Mucosa of descending colon (tissue), 3 donors: ENCODE measurements around the gene HDAC9. TPM values are rescaled to one million over a fixed set of nuclear protein-coding genes. Genes with fewer than 3 reads are reported as not detected.

Source experiments
- ATAC-seq: fragments of 200-7000 bp; cut with Tn5 transposase; one replicate; pipeline ENCODE4 v1.9.1; 2020; ENCODE audit warnings: mild to moderate bottlenecking, moderate library complexity
- DNase-seq, 3 donors: peaks; one replicate each; pipeline ENCODE4 v3.0.0-alpha.2; 2020
- H3K36me3 ChIP-seq: fragments of 200-600 bp; one replicate; pipeline ENCODE4 v1.8.0; 2021; ENCODE audit warnings: low read depth, mild to moderate bottlenecking
- H3K4me1 ChIP-seq: fragments of 200-600 bp; one replicate; pipeline ENCODE4 v1.8.0; 2021; ENCODE audit warnings: low read depth, mild to moderate bottlenecking
- H3K4me3 ChIP-seq: fragments of 200-600 bp; one replicate; pipeline ENCODE4 v1.8.0; 2021; ENCODE audit warnings: mild to moderate bottlenecking
- H3K9me3 ChIP-seq: fragments of 200-600 bp; one replicate; pipeline ENCODE4 v1.8.0; 2021; ENCODE audit warnings: mild to moderate bottlenecking
- intact Hi-C, 2 donors: fragments of 100-400 bp; cut with DNase I in 1 of 2; cut with micrococcal nuclease in 1 of 2; formaldehyde crosslinking; loops; one replicate each; pipeline versions ENCODE4 v1.11.0 to v1.11.1; 2022; cut with DNase I, micrococcal nuclease
- total RNA-seq, 3 donors: library from RNA; stranded (reverse); fragmentation: NEBNext Ultra II Directional in 2 of 3; extraction: Animal tissue kit (Norgen Biotek cat#: 25700) in 2 of 3; gene quantifications; one replicate each; pipeline versions ENCODE4 v1.2.1 to v1.2.4, GENCODE V29; 2021 to 2023
- TF ChIP-seq, protein P1 (sequence below): fragments of 200-600 bp; IDR thresholded peaks from one replicate; pipeline ENCODE4 v1.8.0; 2022; ENCODE audit warnings: antibody characterized with exemption, mild to moderate bottlenecking
- donor health status: DM: no; HTN: no; CAD: no; lungs with moderate emphysema.
- donor health status: DM: no; HTN: no; CAD: no.
- donor health status: DM: no; HTN: yes; CAD: no.

Gene HDAC9
- total RNA-seq, 3 donors from 2014 or later, result 16.0 to 20.4 (median 17.5) TPM

DNA sequence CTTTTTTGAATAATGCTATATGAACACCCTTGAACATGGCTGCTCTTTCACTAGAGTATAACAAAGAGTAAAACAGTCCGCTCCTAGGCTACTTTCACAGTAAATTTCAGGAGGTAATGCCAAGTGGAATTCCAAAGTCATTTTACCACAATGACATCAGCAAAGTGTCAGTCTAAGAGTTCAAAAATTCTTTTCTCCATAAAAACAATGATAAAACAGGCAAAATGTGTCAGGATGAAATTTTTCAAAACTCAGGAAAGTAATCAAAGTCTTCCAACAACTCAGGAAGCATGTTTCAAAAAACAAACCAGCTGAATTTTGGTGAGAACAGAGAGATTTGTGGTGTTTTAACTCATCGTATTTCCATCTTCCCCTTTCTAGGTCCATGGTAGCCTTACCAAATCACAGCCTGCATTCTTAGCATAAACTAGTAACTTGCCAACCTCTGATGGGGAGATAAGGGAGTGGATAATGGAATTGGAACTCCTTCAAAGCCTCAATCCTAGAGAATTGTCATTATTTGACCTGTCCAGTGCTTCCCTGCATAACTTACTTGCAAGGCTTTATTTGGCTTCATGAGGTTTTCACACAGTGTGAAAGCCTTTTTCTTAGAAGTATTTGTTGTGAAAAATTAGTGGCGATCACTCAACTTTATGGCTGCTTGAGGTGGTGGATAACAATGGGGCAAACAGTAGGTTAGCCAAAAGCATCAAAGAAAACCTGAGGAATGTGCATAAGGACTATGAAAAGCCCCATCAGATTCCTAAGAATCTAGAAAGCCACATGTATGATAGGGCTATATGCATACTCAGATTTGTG is 302.7 kb downstream of the HDAC9 start:
- intact Hi-C loops, result no loop called here

GRCh38 chr7:18799899-18800298 is 304.4 kb downstream of the HDAC9 start:
- DNase-seq (no peak), ATAC-seq (no peak)
- Histone ChIP-seq H3K4me1 (no peaks in the 10 kb centered on the region), H3K36me3 (no peaks in the 10 kb centered on the region), H3K9me3 (no peaks in the 10 kb centered on the region), H3K4me3 (no peak overlapping the region)
- intact Hi-C loops, result no loop called here
- TF ChIP-seq, protein P1, sequence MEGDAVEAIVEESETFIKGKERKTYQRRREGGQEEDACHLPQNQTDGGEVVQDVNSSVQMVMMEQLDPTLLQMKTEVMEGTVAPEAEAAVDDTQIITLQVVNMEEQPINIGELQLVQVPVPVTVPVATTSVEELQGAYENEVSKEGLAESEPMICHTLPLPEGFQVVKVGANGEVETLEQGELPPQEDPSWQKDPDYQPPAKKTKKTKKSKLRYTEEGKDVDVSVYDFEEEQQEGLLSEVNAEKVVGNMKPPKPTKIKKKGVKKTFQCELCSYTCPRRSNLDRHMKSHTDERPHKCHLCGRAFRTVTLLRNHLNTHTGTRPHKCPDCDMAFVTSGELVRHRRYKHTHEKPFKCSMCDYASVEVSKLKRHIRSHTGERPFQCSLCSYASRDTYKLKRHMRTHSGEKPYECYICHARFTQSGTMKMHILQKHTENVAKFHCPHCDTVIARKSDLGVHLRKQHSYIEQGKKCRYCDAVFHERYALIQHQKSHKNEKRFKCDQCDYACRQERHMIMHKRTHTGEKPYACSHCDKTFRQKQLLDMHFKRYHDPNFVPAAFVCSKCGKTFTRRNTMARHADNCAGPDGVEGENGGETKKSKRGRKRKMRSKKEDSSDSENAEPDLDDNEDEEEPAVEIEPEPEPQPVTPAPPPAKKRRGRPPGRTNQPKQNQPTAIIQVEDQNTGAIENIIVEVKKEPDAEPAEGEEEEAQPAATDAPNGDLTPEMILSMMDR, result no peak

More for the DNA sequence above, 302.7 kb downstream of the HDAC9 start:
- DNase-seq, result no peak
- TF ChIP-seq, protein P1, result no peak
- Histone ChIP-seq H3K9me3 (no peaks in the 10 kb centered on the region), H3K36me3 (no peaks in the 10 kb centered on the region), H3K4me3 (no peak overlapping the region), H3K4me1 (no peaks in the 10 kb centered on the region)
- no peak for ATAC-seq

GRCh38 chr7:18803923-18804322 is 308.4 kb downstream of the HDAC9 start:
- ATAC-seq (no peak), DNase-seq (no peak)
- Histone ChIP-seq H3K36me3 (no peaks in the 10 kb centered on the region), H3K4me1 (no peaks in the 10 kb centered on the region), H3K9me3 (no peaks in the 10 kb centered on the region), H3K4me3 (no peak overlapping the region)
- intact Hi-C loops, result no loop called here
- TF ChIP-seq, protein P1, result no peak

GRCh38 chr7:18806177-18806576 is 310.6 kb downstream of the HDAC9 start:
- intact Hi-C loops, result no loop called here
- ATAC-seq (no peak), DNase-seq (no peak)
- Histone ChIP-seq H3K36me3 (no peaks in the 10 kb centered on the region), H3K4me3 (no peak overlapping the region), H3K9me3 (no peaks in the 10 kb centered on the region), H3K4me1 (no peaks in the 10 kb centered on the region)
- TF ChIP-seq, protein P1, result no peak

GRCh38 chr7:18808026-18808425 is 312.5 kb downstream of the HDAC9 start:
- no peaks in the 10 kb centered on the region for H3K4me1 ChIP-seq
- no peaks in the 10 kb centered on the region for H3K9me3 ChIP-seq
- no peaks in the 10 kb centered on the region for H3K36me3 ChIP-seq
- ATAC-seq (no peak), DNase-seq (no peak)
- no peak overlapping the region for H3K4me3 ChIP-seq
- TF ChIP-seq, protein P1, result no peak
- intact Hi-C loops, result no loop called here
